Keratinocyte (primary cell): ENCODE data around the gene CFAP46.

Source experiments
- EZH2 ChIP-seq: IDR thresholded peaks from one replicate; pipeline ENCODE4 v1.6.1; 2012; ENCODE audit warnings: inconsistent platforms, mild to moderate bottlenecking, low read length, moderate library complexity
- TF ChIP-seq, protein P1 (sequence below), 3 experiments: IDR thresholded peaks in 1 of 3; conservative IDR thresholded peaks in 1 of 3; optimal IDR thresholded peaks in 1 of 3; 2 replicates in 2 of 3; 3 replicates in 1 of 3; pipeline versions ENCODE3 to v1.5.1; 2011; ENCODE audit warnings: low read length in 3 of 3, mild to moderate bottlenecking in 3 of 3, moderate library complexity in 2 of 3, control low read depth in 1 of 3, inconsistent platforms in 1 of 3; ENCODE audit not compliant: insufficient read depth in 2 of 3; ENCODE audit errors: extremely low read depth in 1 of 3

DNA sequence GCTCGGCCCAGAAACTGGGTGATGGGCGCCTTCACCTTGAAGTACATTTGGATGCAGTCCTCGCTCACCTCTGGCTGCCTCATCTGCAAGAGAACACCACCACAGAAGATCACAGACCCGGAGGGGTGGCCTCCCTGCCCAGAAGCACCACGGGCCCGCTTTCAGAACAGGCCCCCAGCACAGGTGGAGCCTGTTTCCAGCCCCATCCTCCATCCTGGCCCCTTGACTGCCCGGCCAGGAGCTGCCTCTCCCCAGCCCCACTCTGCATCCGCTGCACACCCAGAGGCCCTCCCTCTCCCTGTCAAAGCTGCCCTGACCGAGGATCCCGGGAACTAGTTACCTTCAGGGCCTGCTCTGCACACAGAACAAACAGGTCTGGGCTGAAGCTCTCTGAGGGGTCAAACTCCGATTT, 724 bp downstream of the CFAP46 start:
- TF ChIP-seq, protein P1, sequence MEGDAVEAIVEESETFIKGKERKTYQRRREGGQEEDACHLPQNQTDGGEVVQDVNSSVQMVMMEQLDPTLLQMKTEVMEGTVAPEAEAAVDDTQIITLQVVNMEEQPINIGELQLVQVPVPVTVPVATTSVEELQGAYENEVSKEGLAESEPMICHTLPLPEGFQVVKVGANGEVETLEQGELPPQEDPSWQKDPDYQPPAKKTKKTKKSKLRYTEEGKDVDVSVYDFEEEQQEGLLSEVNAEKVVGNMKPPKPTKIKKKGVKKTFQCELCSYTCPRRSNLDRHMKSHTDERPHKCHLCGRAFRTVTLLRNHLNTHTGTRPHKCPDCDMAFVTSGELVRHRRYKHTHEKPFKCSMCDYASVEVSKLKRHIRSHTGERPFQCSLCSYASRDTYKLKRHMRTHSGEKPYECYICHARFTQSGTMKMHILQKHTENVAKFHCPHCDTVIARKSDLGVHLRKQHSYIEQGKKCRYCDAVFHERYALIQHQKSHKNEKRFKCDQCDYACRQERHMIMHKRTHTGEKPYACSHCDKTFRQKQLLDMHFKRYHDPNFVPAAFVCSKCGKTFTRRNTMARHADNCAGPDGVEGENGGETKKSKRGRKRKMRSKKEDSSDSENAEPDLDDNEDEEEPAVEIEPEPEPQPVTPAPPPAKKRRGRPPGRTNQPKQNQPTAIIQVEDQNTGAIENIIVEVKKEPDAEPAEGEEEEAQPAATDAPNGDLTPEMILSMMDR (optimal IDR thresholded peaks at IDR 0.05 in 1 of 3, IDR thresholded peaks at IDR 0.05 in 1 of 3, conservative IDR thresholded peaks at IDR 0.05 in 1 of 3; ENCODE audit: extremely low read depth in 1 of 3, insufficient read depth in 2 of 3, low read length in 3 of 3) = no peak
- no peak for TF ChIP-seq EZH2
